ENCODE data around the gene TRERF1. TPM values are rescaled to one million over a fixed set of nuclear protein-coding genes. Genes with fewer than 3 reads are reported as not detected.

The TRERF1 gene
- total and polyA plus RNA-seq, 2 of the 8 experiments (the other 6 are each of a cell fraction or from before 2014, with no cell fraction given): 10.8 to 21.5 TPM

- Histone ChIP-seq H4K91ac (replicated peaks; ENCODE audit: insufficient read length, low read length) (no peak overlapping the region), H3K9ac (replicated peaks in 1 of 4; ENCODE audit: extremely low read depth in 1 of 4, low read depth in 3 of 4, low read length in 3 of 4) (no peak overlapping the region), H2BK15ac (ENCODE audit: low read length) (no peak overlapping the region), H3K14ac (ENCODE audit: insufficient read length) (no peak overlapping the region), H3K4me1 (replicated peaks in 1 of 4; ENCODE audit: control insufficient read depth in 3 of 4, insufficient read depth in 4 of 4, low read length in 3 of 4) (peaks cover 0 to 7% (median 3%) of the 10 kb centered on the region in 4 experiments; a peak in 5 of 7 replicates), H3K79me2 (ENCODE audit: control insufficient read depth in 1 of 2, insufficient read depth in 2 of 2, low read length in 2 of 2) (peaks cover 20 to 100% of the 10 kb centered on the region in 2 experiments), H4K20me1 (replicated peaks in 1 of 2; ENCODE audit: control insufficient read depth in 1 of 2, insufficient read depth in 2 of 2, low read length in 2 of 2) (peaks cover 13 to 30% of the 10 kb centered on the region in 2 experiments), H3K4ac (replicated peaks; ENCODE audit: insufficient read length, low read depth, low read length) (no peak overlapping the region), H3K27me3 (replicated peaks in 1 of 4; ENCODE audit: control insufficient read depth in 3 of 4, extremely low read depth in 1 of 4, insufficient read depth in 3 of 4, low read length in 3 of 4) (no peaks in the 10 kb centered on the region), H3K23ac (ENCODE audit: insufficient read length) (no peak overlapping the region), H2AK5ac (ENCODE audit: low read depth, low read length) (no peak overlapping the region), H3K27ac (ENCODE audit: low read depth, low read length) (no peak overlapping the region), H2BK12ac (ENCODE audit: low read depth, low read length) (no peak overlapping the region), H2BK20ac (ENCODE audit: low read length) (no peak overlapping the region), H3K18ac (ENCODE audit: extremely low read depth, low read length) (no peak overlapping the region), H2AFZ (ENCODE audit: low read length) (no peak overlapping the region), H3K4me2 (ENCODE audit: insufficient read depth in 1 of 2, low read depth in 2 of 2, low read length in 2 of 2) (no peak overlapping the region), H3K23me2 (ENCODE audit: low read depth, low read length) (no peaks in the 10 kb centered on the region), H2BK5ac (ENCODE audit: low read depth, low read length) (no peak overlapping the region), H3K4me3 (ENCODE audit: extremely low read depth in 1 of 4, insufficient read depth in 2 of 4, low read depth in 3 of 4, low read length in 4 of 4) (no peak overlapping the region), H3K79me1 (ENCODE audit: low read depth, low read length) (peaks cover 44% of the 10 kb centered on the region), H3K56ac (replicated peaks; ENCODE audit: insufficient read length, low read depth, low read length) (no peak overlapping the region), H2BK120ac (replicated peaks; ENCODE audit: low read depth, low read length) (no peak overlapping the region), H3K9me3 (ENCODE audit: insufficient read depth in 2 of 2, low read depth in 1 of 2, low read length in 1 of 2) (no peaks in the 10 kb centered on the region), H4K5ac (ENCODE audit: insufficient read length, low read depth, low read length) (no peak overlapping the region), H4K8ac (ENCODE audit: extremely low read depth, insufficient read depth, low read length) (no peak overlapping the region), H3K36me3 (ENCODE audit: control insufficient read depth in 2 of 4, insufficient read depth in 4 of 4, low read length in 3 of 4) (no peaks in the 10 kb centered on the region)
- DNase-seq (ENCODE audit: low read depth in 1 of 2, low spot score in 2 of 2) (no peak), FAIRE-seq (no peak)
- 79% methylated on average over 3 of the region's 3 CpGs; no CpG with 5 or more reads in 1 of the 2 experiments for WGBS, 2 experiments (ENCODE audit: extremely low coverage in 1 of 2, insufficient coverage in 1 of 2, insufficient read length in 1 of 2, insufficient replicate concordance in 2 of 2, low coverage in 1 of 2, low lambda C conversion rate in 2 of 2, missing lambda C conversion rate in 1 of 2)
- ChIA-PET CTCF (ENCODE audit: partially characterized antibody) (interaction anchor here (0.7 to 1.9 kb wide), 13 partner anchors 8 to 46 kb away, joined by 3 to 10 read pairs (median 3); no protein-coding TSS in a partner anchor), POLR2A (ENCODE audit: partially characterized antibody) (no interaction called here)
- peak; percentile 53 to 76 (median 71); a peak in 3 of 4 replicates for TF ChIP-seq CTCF (IDR thresholded peaks at IDR 0.05; ENCODE audit: control extremely low read depth in 1 of 3, insufficient read depth in 1 of 3, low read depth in 1 of 3, low read length in 3 of 3)
- no peak for TF ChIP-seq ATF2 (IDR thresholded peaks at IDR 0.05; ENCODE audit: low read length)
- TF ChIP-seq MAX (IDR thresholded peaks at IDR 0.05): no peak
- TF ChIP-seq RAD21 (IDR thresholded peaks at IDR 0.05 in 1 of 2, conservative IDR thresholded peaks at IDR 0.05 in 1 of 2; ENCODE audit: low read depth in 2 of 2, low read length in 2 of 2): peak; percentile 36 to 59; a peak in 3 of 4 replicates
- no peak for TF ChIP-seq PHF8 (conservative IDR thresholded peaks at IDR 0.05; ENCODE audit: low read depth, low read length)
- TF ChIP-seq NRF1 (IDR thresholded peaks at IDR 0.05; ENCODE audit: low read depth, low read length): no peak
- TF ChIP-seq POLR2A (IDR thresholded peaks at IDR 0.05; ENCODE audit: control extremely low read depth in 1 of 2, low read depth in 2 of 2, low read length in 2 of 2): no peak
- TF ChIP-seq EP300 (IDR thresholded peaks at IDR 0.05; ENCODE audit: borderline replicate concordance in 1 of 2, low read depth in 2 of 2, low read length in 2 of 2): no peak
These were observed 55.0 kb downstream of the TRERF1 start for GRCh38 chr6:42396720-42397119.

Measured in H1 (cell line).